Activated CD4-positive, alpha-beta T cell treated with anti-CD3 and anti-CD28 coated beads, Interleukin-2, amount 50 U/mL, for 1 hour (primary cell): Measurements from ENCODE around the gene TLR6.

ENCODE experiments used
- DNase-seq: peaks from one replicate; pipeline ENCODE4 v3.0.0-alpha.2; 2020

Gene TLR6, protein sequence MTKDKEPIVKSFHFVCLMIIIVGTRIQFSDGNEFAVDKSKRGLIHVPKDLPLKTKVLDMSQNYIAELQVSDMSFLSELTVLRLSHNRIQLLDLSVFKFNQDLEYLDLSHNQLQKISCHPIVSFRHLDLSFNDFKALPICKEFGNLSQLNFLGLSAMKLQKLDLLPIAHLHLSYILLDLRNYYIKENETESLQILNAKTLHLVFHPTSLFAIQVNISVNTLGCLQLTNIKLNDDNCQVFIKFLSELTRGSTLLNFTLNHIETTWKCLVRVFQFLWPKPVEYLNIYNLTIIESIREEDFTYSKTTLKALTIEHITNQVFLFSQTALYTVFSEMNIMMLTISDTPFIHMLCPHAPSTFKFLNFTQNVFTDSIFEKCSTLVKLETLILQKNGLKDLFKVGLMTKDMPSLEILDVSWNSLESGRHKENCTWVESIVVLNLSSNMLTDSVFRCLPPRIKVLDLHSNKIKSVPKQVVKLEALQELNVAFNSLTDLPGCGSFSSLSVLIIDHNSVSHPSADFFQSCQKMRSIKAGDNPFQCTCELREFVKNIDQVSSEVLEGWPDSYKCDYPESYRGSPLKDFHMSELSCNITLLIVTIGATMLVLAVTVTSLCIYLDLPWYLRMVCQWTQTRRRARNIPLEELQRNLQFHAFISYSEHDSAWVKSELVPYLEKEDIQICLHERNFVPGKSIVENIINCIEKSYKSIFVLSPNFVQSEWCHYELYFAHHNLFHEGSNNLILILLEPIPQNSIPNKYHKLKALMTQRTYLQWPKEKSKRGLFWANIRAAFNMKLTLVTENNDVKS

DNA sequence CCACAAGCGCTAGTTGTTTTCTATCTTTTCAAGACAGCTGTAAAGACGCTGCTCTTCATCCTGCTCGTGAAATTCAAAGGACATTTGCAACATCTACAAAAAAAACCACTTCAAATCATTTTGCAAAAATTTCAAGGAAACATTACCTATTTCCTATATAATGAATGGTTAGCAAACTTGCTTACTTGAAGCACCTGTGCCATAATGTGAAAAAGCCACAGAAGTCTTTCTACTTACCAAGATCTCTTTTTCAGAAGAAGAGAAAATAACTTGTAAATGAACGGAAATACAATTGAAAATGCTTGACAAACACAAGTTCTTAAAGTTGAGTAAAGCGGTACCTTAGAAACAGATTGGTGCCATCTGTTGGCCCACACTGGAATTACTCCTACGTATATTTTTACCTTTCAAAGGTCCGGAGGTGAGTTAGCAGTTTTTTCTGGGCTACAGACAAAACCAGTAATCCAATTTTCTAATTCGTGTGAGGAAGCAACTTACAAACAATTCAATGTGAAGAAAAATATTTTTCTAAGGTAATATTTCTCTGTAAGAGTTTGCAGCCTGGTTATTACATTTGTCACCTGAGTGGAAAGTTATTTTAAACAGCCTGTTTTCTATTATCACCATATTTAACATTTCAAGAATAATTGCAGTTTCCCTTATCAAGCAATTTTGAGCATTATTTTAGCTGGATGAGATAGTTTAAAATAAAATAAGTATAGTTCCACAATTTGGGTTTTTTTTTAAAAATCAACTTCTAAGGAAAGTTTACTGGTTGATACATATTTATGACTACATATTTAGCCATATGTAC lies at the start of gene TLR6:
Gene TLR6 (minus strand): TSS at position 294 of the 814 bp plus-strand sequence. CDS start 27,344 bp downstream, outside the sequence.
- peak; percentile 61 for DNase-seq

DNA sequence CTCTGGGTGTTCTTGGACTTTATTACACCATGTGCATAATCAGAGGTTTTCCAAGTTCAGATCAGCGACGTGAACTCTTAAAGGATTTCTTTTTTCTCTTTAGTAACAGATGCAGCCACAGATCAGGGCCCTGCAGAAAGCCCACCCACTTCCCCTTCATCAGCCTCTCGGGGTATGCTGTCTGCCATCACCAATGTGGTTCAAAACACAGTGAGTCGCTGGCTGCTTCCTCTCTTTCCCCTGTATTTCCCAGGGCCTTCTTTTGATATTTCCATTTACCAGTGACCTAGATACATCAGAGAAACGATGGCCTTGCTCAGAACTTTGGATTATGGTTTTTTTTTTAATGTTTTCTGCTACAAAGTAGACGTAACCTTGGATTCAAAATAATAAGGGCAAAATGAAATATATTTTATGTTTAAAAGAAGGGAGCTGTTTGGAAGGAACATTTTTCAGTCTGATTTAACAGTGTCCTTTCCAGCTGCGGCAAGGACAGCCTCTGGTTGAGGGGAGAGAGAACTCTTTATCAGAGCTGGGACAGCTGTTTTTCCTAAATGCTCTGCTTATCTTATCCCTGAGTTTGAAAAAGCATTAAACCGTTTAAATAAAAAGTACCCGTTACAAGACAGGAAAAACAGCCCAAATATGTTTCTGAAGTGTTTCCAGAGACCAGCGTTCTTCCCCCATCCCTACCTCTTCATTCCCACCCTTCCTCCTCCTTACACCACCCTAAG lies 49.2 kb upstream of the TLR6 start:
- DNase-seq: no peak

DNA sequence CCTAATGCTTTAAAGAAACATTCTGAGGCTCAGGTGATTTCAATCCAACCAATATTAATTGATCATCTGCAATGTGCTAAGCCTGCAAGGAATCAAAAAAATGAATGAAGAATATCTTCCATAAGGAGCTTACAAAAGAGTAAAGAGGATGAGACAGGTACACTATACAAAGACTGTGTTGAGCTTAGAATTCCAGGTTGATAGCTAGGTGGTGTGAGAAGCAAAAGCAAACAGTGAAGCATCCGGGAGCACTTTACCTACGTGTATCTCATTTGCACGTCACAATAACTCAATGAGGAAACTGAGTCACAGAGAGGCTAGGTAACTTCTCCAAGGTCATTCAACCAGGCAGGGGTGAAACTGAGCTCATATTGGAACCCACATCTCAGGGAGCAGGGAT lies 48.1 kb upstream of the TLR6 start:
- DNase-seq: no peak

DNA sequence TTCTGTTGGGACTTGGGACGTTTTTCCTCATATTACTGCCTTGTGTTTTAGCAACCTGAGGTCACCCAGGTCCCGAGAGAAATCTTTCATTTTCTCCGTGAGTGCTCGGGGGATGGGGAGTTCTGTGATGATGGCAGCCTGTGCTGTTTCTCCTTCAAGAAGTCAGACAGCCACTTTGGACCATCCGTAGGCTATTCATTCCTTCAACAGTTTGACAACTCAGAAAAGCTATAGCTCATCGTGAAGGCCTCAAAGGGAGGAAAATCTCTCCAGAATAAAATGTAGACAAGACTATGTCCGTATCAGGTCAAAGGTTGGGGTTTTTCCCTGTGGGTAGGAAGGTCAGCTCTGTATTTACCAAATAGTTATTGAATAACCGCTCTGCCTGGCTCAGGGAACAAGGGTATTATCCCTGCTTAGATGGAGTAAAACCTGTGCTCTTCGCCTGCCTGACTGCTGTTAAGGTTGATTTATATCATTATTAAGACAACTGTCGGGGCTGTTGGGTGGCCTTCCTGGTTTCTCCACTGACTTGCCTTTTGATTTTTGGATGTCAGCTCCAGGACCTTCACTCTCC lies 47.6 kb upstream of the TLR6 start:
- no peak for DNase-seq

DNA sequence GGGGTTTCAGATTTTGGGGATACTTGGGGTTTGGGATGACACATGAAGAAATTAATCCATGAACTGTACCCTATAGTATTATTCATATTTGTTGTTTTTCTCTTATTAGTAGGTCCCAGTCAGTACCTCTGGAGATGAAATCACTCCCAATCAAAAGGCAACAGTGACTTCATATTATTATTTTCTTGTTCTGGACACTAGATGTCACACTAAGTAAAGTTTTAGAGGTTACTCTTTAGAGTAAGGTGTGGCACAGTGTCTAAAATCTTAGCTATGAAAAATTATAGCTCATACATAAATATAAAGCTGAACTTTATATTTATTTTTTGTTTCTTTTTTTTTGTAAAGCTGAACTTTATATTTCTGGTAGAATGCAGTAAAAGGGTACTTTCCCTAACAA lies 46.1 kb upstream of the TLR6 start:
- no peak for DNase-seq

DNA sequence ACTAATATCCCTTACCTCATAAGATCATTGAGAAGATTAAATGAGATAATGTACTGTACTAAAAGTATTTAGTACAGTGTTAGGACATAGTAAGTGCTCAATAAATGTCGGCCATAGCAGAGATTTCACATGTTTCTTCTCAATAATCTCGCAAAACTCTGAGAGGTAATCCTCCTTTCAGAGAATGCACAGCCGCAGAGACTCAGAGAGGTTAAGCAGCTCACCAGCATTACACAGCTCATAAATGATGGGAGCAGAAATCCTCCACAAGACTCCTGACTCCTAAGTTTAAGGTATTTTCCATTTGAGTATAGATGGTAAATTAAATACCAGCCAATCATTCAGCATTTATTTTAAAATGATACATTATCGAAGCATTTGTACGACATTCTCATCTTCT lies 45.6 kb upstream of the TLR6 start:
- DNase-seq: no peak

DNA sequence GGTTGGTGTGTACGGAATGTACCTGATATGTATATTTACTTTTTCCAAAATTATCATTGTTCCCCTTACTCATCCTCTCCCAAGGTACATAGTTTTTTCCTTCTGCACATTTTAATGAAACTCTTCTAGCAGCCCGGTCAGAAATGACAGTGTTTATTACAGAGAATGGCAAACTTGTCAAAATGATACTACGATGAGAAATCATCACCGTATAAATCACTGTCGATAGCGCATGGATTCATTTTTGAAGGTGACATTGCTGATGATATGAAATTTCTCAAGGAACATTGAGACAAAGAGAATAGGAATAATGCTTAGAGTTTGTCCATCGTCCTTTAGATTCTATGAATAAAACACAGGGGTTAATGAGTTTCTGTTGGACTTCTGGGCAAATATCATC lies 41.6 kb upstream of the TLR6 start:
- DNase-seq: no peak

DNA sequence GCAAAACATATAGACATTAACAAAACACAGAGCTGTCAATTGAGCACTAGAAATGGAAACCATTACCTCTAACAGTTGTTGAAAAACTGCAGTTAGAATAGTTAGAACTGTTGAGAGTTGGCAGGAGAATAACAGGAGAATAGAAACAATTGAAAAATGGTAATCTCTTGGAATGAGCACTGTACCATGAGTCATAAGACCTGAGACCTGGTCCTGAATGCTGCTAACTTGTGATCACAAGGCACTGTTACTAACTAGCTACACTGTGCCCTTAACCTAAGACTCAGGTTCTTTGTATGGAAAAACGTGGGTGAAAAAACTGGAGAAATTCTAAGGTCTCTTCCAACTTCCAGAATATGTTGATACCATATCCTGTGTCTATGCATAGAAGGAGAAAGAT lies 40.3 kb upstream of the TLR6 start:
- no peak for DNase-seq

DNA sequence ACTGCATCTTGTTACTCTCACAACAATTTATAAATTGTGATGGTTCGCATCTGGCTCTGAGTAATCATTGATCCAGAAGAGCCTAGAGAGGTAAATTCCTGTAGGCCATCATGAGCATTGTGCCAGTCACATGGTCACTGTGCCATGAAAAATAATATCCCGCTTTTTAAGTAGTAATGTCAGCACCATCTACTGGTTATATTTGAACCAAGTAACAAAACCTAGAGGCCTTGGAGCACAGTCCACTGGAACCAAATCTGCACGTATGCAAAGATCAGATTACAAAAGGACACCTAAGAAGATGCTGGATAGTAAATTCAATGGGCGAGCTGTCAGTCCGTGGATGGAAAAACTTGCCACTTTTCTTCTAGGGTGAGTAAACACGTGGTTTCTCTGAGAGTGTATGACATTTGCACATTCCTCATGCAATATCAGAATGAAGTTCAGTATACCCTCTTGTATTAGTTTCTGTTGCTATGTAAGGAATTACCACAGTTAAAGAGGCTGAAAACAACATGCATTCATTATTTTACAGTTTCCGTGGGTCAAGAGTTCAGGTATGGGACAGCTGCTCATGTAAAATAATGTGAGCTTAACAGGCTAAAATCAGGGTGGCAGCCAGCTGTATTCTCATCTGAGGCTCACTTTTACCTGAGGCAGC lies 37.8 kb upstream of the TLR6 start:
- DNase-seq: no peak

DNA sequence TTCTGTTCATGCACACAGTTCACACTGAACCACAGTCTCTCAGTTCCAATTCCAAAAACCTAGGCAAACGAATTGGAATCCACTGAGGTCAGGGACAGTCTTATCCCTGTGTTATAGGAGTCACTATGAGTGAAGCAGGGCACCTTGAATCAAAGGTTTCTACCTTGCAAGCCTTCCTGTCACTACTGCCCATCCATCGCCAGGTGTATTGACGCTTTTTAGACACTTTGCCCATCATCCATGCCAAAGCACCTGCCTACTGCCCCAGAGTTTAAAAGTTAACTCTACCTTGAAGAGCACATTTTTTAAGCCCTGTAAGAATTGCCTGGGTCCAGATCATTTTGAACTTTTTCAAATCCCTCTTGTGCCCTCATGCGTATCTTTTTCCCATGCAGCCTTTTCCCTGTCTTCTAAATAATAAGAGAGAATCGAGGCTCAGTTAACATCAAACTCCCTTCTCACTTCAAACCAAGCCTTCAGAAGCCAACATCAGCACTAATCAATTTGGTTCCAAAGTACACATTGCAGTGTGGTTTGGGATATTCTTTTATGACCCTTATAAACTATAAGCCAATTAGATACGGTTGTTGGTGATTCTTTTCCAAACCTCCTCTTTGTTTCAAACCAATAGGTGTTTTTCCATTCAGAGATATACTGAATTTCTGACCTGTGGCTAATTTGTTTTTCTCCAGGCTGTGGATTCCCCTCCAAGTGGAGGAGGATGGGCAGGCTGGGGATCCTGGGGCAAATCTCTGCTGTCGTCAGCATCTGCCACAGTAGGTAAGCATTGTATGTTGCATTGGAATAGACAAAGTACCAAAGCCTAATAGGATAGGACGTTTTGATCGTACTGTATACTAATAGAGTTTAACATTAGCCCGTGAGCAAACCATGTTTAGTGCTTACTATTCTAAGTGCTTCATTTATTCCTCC lies 34.7 kb upstream of the TLR6 start:
- DNase-seq: no peak

DNA sequence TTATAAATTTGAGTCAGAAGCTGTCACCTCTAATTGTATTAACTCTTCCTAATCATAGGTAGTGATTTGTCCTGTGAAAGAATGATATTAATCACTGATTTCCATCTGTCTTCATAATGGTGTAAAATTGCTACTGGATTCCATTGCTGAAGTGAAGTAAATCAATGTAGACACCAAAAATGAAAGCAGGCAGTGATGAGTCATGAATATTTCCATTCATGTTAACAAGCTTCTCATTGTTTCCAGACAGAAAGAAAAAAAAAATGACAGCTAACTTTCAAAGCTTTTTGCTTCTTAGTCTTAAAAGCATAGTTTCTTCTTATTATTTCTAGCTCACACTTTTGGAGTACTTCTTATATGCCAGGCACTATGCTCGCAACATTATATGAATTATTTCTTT lies 32.5 kb upstream of the TLR6 start:
- no peak for DNase-seq

DNA sequence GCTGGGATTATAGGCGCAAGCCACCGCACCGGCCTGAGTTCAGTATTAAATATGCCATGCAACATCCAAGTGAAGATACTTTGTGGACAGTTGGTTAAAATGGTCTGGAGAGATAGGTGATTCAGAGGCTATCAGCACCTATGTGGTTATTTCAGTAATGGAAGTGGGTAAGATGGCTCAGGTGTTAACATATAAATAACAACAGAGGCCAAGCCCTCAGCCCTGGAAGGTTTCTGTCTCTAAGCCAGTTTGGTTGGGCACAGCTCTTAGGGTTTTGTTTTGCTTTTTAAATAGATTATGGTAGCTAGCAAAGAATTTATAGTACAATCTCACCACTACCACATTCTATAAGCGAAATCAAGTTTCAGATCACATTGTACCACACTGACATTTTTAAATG lies 27.6 kb upstream of the TLR6 start:
- no peak for DNase-seq

DNA sequence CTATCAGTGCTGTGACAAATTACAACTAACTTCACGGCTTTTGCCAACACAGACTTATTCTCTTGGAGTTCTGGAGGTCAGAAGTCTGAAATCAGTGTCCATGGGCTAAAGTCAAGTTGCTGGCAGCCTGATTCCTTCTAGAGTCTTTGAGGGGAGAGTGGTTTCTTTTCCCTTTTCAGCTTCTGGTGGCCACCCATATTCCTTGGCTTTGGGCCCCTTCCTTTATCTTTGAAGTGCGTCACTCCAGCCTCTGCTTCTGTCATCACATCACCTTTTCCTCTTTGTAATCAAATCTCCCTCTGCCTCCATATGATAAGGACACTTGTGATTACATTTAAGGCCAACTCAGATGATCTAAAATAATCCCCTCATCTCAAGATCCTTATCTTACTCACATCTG lies 20.0 kb upstream of the TLR6 start:
- DNase-seq: no peak

DNA sequence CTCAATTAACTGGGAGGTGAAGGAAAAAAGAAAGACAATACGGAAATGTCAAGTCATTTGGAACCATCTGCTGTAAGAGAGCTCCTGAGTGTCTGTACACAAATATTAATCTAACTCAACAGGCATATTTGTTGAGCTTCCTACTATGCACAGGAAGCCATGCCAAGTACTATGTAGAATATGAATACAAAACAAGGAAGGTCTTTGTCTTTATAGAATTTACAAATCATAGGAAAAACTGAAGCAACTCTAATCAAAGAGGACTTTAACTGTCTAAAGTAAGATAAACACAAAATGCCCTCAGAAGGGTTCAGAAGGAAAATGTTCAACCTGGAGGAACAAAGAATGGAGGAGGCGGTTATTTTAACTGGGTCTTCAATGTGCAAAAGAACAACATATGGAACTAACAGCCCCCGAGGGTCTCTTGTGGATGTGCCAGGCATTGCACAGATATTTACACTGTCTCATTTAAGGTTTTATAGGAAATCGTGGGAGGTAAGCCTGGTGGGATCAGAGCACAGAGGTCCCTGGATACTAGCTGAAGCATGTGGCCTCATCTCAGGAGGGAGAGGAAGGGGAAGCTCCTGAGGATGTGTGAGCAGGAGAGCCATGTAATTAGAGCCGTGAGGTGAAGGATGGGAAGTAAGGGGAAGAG lies 16.8 kb upstream of the TLR6 start:
- DNase-seq: no peak

DNA sequence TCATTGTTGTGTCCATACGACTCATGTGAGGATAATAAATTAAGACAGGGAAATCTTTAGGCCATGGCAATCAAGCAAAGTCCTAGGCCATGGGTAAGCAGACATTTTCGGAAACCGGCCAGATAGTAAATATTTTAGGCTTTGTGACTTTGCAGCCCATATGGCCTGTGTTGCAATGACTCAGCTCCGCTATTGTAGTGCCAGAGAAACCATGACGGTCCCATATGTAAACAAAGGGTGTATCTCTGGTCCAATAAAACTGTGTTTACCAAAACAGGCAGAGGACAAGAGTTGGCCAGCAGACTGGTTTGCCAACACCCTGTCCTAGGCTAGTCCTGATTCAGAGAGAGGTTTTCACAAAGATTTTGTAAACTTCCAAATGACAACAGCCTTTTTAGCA lies 16.0 kb upstream of the TLR6 start:
- no peak for DNase-seq

DNA sequence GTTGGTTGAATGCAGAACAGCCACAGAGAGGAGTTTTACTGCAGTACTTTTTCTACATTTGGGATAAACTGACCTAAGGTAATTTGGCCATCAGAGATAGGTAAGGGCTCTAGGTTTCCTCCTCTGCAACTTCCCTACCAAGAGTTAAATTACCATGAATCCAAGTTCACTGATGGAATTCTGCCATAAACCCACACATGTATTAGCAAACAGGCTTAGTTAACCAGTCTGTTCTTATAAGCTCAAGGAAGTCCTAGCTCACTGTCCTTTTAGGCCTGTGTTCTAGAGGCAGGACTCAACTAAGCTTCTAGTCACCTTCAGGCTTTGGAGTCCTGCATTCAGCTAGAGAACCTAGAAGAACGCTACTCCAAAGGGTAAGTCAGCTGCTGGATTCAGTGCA lies 15.0 kb upstream of the TLR6 start:
- DNase-seq: no peak

DNA sequence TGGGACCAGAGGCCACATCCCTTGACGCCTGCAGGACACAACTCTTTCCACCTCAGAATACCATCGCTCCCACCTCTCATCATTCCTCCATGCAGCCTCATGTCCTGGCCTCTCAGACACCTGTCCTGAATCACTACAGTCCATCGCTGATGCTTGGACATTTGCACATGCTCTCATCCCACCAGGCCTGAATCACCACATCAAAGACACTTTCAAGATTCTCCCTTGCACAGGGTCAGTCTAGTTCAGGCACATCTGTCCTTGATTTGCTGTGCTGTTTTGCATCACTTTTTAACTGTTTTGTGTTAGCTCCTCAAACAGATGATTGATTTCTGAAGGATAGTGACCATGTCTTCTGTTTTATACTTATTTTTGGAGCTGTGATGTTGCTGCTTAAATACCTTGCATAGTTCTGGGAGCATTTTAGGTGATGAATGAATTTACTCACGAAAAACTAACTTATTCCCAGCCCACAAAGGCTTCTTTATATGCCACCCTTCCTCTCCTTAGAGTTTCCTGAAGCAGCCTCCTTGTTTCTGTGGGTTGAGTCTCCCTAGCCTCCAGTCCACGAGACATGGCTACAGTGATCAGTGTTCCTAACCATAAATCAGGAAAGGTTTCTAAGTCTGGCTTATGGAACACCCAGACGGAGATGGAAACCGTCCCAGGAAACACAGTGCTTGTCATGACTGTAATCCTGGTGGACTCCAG lies 13.6 kb upstream of the TLR6 start:
- DNase-seq: no peak

DNA sequence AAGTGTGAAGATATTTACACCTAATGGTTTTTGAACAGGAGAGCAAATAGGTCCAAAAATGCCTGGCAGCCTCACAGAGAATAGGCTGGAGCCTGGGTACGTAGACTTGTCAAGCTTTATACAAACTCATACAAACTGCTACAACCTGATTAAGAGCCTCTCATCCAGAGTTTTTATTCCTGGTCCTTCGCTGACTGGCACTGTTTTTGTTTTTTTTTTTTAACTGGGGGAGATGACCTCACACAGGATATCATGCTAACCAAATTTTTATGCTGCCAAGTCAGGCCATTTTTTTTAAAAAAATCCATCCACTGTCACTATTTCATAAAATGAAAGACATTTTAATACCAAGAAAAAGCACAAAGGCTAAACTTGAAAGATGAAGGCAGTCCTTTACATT lies 12.9 kb upstream of the TLR6 start:
- no peak for DNase-seq
